ENCODE results near the gene C2CD4C.
"Not testable (repeated sequence)": the region's sequence is repeated elsewhere in the genome, so short reads cannot be mapped to it uniquely, and the experiment has no call there.

The C2CD4C gene

GRCh38 chr19:399370-399769, 9.6 kb downstream of the C2CD4C start:
- no peak for DNase-seq (ENCODE audit: low read depth, low spot score)

GRCh38 chr19:398719-399118, 10.2 kb downstream of the C2CD4C start:
- no peak for DNase-seq (ENCODE audit: low read depth, low spot score)

- no peak for DNase-seq (ENCODE audit: low read depth, low spot score)
Measured at GRCh38 chr19:397941-398706, 10.8 kb downstream of the C2CD4C start.

DNA sequence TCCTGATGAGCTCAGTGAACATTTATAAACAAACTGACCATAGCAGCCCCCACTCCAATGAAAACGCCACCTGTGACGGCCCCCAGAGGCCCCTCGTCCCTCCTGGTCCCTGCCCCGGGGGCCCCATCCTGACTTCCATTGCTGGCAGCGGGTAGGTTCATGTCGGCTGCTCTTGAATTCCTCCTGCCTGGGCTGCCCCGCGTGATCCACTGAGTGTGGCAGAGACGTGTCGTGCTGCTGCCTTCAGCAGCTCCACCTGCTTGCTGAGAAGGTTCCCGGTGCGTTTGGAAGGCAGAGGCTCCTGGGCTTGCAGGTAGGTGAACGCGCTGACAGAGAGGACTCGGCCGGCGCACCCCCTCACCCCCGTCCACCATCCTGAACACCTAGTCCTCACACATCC, 11.6 kb downstream of the C2CD4C start:
- no peak for DNase-seq (ENCODE audit: low read depth, low spot score)

- no peak for DNase-seq (ENCODE audit: low read depth, low spot score)
Measured at GRCh38 chr19:395467-395866, 13.5 kb downstream of the C2CD4C start.

DNA sequence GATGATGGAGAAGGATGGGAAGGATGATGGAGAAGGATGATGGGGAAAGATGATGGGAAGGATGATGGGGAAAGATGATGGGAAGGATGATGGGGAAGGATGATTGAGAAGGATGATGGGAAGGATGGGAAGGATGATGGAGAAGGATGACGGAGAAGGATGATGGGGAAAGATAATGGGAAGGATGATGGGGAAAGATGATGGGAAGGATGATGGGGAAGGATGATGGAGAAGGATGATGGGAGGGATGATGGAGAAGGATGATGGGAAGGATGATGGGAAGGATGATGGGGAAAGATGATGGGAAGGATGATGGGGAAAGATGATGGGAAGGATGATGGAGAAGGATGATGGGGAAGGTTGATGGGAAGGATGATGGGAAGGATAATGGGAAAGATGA, 14.1 kb downstream of the C2CD4C start:
- not testable (repeated sequence) for DNase-seq (ENCODE audit: low read depth, low spot score)

DNA sequence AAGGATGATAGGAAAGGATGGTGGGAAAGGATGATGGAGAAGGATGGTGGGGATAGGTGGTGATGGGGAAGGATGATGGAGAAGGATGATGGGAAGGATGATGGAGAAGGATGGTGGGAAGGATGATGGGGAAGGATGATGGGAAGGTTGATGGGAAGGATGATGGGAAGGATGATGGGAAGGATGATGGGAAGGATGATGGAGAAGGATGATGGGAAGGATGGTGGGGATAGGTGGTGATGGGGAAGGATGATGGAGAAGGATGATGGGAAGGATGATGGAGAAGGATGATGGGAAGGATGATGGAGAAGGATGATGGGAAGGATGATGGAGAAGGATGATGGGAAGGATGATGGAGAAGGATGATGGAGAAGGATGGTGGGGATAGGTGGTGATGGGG, 15.4 kb downstream of the C2CD4C start:
- DNase-seq (ENCODE audit: low read depth, low spot score) = not testable (repeated sequence)

DNA sequence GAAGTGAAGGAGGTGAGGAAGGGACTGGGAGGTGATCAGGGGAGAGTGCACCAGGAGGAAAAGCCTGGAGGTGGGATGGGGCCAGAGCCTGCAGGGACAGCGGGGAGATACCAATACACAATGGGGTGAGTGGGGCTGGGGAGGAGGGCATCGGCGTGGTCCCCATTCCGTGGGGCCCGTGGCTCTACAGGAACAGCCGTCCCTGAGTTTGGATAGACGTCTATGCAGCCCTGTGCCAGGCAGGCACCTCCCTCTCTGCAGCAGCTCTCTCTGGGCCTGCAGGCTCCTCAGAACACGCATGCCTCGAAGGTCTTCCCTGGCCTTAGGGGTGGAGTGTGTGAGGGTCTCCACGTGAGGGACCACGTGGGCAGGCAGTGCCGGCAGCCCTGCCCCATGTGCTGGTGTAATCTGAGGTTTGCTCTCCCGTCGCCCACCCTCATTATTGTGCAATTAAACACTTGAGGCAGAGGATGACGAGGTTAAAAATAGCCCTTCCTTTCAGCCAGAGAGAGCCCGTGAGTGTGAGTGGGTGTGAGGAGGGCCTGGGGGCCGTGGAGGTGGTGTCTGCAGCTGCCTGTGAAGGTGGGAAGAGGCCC, 16.5 kb downstream of the C2CD4C start:
- no peak for DNase-seq (ENCODE audit: low read depth, low spot score)

DNA sequence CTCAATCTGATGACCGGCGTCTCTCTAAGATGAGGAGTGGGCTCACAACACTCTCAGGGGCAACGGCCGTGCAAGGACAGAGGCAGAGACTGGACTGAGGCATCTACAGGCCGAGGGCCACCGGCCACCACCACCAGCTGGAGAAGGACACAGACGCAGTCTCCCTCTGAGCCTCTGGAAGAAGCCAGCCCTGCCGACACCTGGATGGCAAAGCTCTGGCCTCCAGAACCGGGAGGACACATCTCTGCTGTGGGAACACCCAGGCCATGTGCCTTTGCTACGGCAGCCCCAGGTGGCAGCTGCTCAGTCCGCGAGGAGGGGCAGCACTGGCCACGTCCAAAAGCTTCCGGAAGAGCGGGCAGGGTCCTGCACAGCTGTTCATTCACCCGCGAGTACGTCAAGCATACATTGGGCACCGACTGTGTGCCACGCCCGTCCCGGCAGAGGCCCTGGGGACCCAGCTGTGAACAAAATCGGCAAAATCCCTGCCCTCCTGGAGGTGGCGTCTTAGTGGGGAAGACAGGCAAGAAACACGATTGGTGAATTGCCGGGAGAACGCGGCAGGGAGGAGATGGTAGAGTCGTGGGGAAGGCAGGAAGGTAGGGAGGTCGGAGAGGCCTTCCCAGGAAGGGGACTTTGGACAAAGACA, 17.1 kb downstream of the C2CD4C start:
- no peak for DNase-seq (ENCODE audit: low read depth, low spot score)

DNA sequence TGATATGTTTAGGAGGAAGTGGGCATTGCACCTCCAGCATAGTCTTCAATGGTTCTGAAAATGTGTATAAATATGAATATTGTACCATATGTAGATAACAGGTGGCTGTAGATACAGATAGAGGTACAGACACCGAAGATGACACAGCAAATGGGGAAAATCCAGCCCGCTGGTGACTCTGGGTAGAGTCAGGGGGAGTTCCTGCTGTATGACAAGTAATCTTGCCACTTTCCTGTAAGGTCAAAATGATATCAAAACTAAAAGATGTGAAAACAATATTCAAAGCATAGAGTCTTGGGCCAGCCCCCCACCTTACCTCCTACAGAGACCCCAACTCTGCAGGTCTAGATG, 17.8 kb downstream of the C2CD4C start:
- DNase-seq (ENCODE audit: low read depth, low spot score) = no peak

DNA sequence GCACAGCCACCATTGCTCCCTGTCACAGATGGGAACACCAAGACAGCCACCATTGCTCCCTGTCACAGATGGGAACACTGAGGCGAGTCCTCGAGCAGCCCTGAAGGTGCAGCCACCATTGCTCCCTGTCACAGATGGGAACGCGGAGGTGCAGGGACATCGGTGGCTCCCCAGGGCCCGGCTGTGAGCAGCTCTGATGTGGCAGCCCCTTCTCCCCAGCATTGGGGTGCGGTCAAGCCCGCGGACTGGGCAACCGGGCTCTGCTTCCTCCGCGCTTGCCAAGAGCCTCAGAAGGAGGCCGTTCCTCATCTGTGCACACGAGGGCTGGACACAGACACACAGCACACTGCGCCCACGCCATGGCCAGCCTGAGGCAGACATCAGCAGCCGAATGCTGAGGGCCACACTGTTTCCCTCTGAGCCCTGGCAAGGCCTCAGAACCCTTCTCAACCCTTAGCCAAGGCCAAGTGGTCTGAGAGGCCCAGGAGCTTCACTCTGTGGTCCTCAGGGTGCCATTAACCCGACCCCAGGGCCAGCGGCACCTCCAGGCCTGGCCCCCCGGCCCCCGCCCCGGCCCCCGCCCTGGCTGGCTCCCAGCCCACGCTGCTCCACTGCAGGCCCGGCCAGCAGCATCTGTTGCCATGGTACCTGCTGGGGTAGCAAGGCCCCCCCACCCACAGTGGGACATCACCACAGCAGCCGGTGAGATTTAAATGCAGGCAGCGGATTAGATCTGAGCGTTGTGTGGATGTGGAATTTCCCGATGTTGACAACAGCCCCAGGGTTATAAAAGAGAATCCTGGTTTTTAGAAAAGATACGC, 18.4 kb downstream of the C2CD4C start:
- DNase-seq (ENCODE audit: low read depth, low spot score) = no peak

GRCh38 chr19:389935-390289, 19.0 kb downstream of the C2CD4C start:
- DNase-seq (ENCODE audit: low read depth, low spot score) = no peak

GRCh38 chr19:389255-389934, 19.6 kb downstream of the C2CD4C start:
- DNase-seq (ENCODE audit: low read depth, low spot score) = no peak

GRCh38 chr19:388691-389090, 20.3 kb downstream of the C2CD4C start:
- DNase-seq (ENCODE audit: low read depth, low spot score) = no peak

GRCh38 chr19:387777-388176, 21.2 kb downstream of the C2CD4C start:
- no peak for DNase-seq (ENCODE audit: low read depth, low spot score)

DNA sequence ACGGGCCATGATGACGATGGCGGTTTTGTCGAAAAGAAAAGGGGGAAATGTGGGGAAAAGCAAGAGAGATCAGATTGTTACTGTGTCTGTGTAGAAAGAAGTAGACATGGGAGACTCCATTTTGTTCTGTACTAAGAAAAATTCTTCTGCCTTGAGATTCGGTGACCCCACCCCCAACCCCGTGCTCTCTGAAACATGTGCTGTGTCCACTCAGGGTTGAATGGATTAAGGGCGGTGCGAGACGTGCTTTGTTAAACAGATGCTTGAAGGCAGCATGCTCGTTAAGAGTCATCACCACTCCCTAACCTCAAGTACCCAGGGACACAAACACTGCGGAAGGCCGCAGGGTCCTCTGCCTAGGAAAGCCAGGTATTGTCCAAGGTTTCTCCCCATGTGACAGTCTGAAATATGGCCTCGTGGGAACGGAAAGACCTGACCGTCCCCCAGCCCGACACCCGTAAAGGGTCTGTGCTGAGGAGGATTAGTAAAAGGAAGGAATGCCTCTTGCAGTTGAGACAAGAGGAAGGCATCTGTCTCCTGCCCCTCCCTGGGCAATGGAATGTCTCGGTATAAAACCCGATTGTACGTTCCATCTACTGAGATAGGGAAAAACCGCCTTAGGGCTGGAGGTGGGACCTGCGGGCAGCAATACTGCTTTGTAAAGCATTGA, 22.2 kb downstream of the C2CD4C start:
- DNase-seq (ENCODE audit: low read depth, low spot score) = not testable (repeated sequence)

- DNase-seq (ENCODE audit: low read depth, low spot score) = not testable (repeated sequence)
Measured at GRCh38 chr19:386189-386588, 22.8 kb downstream of the C2CD4C start.

DNA sequence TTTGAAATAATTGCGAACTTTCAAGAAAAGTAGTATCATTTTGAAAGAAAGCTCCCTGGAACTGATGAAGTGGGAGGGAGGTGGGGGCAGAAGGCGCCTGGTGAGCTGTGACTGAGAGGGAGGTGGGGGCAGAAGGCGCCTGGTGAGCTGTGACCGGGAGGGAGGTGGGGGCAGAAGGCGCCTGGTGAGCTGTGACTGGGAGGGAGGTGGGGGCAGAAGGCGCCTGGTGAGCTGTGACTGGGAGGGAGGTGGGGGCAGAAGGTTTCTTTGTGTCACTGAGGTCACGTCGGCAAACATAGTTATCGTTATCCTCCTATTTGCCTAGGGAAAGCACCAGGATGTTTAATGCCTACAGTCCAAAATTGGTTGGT, 24.2 kb downstream of the C2CD4C start:
- no peak for DNase-seq (ENCODE audit: low read depth, low spot score)

- DNase-seq (ENCODE audit: low read depth, low spot score) = no peak
Measured at GRCh38 chr19:383922-384798, 24.8 kb downstream of the C2CD4C start.

- DNase-seq (ENCODE audit: low read depth, low spot score) = no peak
Measured at GRCh38 chr19:383040-383439, 25.9 kb downstream of the C2CD4C start.
